Nephron progenitor cell (in vitro differentiated cells): Measurements from ENCODE around the gene NAT8L.

Experiments used
- DNase-seq: peaks from one replicate; pipeline ENCODE4 v3.0.0; 2021
- H3K27ac Mint-ChIP-seq: 2 replicates; pipeline ENCODE4 v1.8.0; 2021; ENCODE audit warnings: mild to moderate bottlenecking, moderate library complexity, mixed read lengths
- H3K27me3 Mint-ChIP-seq: 2 replicates; pipeline ENCODE4 v1.8.0; 2021; ENCODE audit warnings: mild to moderate bottlenecking, low read depth, mixed read lengths; ENCODE audit not compliant: poor library complexity
- H3K36me3 Mint-ChIP-seq: 2 replicates; pipeline ENCODE4 v1.8.0; 2021; ENCODE audit warnings: low read depth, mixed read lengths
- H3K4me1 Mint-ChIP-seq: 2 replicates; pipeline ENCODE4 v1.8.0; 2021; ENCODE audit warnings: mixed read lengths
- H3K4me3 Mint-ChIP-seq: 2 replicates; pipeline ENCODE4 v1.8.0; 2021; ENCODE audit warnings: mild to moderate bottlenecking, moderate library complexity, mixed read lengths
- H3K9me3 Mint-ChIP-seq: 2 replicates; pipeline ENCODE4 v1.8.0; 2021; ENCODE audit warnings: mild to moderate bottlenecking, moderate library complexity, mixed read lengths
- CTCF ChIP-seq: fragments of 200-600 bp; sonication (generic); IDR thresholded peaks from 2 replicates; pipeline ENCODE4 v1.5.0; 2021; ENCODE audit warnings: antibody characterized with exemption

NAT8L gene

GRCh38 chr4:2077537-2078460, 18.7 kb downstream of the NAT8L start:
- no peaks in the 10 kb centered on the region for H3K36me3 Mint-ChIP-seq
- no peak for DNase-seq
- H3K4me1 Mint-ChIP-seq: peaks cover 13% of the 10 kb centered on the region
- H3K4me3 Mint-ChIP-seq: no peak overlapping the region
- H3K27me3 Mint-ChIP-seq: no peaks in the 10 kb centered on the region
- H3K9me3 Mint-ChIP-seq: no peaks in the 10 kb centered on the region
- no peak for TF ChIP-seq CTCF
- no peak overlapping the region for H3K27ac Mint-ChIP-seq

GRCh38 chr4:2078584-2078983, 19.5 kb downstream of the NAT8L start:
- H3K9me3 Mint-ChIP-seq: no peaks in the 10 kb centered on the region
- no peak for TF ChIP-seq CTCF
- H3K27ac Mint-ChIP-seq: no peak overlapping the region
- H3K36me3 Mint-ChIP-seq: no peaks in the 10 kb centered on the region
- DNase-seq: no peak
- peaks cover 13% of the 10 kb centered on the region for H3K4me1 Mint-ChIP-seq
- no peak overlapping the region for H3K4me3 Mint-ChIP-seq
- no peaks in the 10 kb centered on the region for H3K27me3 Mint-ChIP-seq

- no peak for TF ChIP-seq CTCF
- peaks cover 13% of the 10 kb centered on the region for H3K4me1 Mint-ChIP-seq
- no peak overlapping the region for H3K27ac Mint-ChIP-seq
Observed at GRCh38 chr4:2079006-2079405, 19.9 kb downstream of the NAT8L start.

GRCh38 chr4:2079926-2080325, 20.8 kb downstream of the NAT8L start:
- Mint-ChIP-seq H3K27ac (no peak overlapping the region), H3K27me3 (no peaks in the 10 kb centered on the region), H3K9me3 (no peaks in the 10 kb centered on the region), H3K4me3 (no peak overlapping the region), H3K4me1 (peaks cover 13% of the 10 kb centered on the region), H3K36me3 (no peaks in the 10 kb centered on the region)
- no peak for TF ChIP-seq CTCF
- DNase-seq: no peak

More at GRCh38 chr4:2079006-2079405, 19.9 kb downstream of the NAT8L start:
- H3K9me3 Mint-ChIP-seq: no peaks in the 10 kb centered on the region
- H3K36me3 Mint-ChIP-seq: no peaks in the 10 kb centered on the region
- H3K4me3 Mint-ChIP-seq: no peak overlapping the region
- no peaks in the 10 kb centered on the region for H3K27me3 Mint-ChIP-seq
- DNase-seq: no peak

GRCh38 chr4:2080429-2081300, 21.5 kb downstream of the NAT8L start:
- TF ChIP-seq CTCF: no peak
- Mint-ChIP-seq H3K9me3 (no peaks in the 10 kb centered on the region), H3K27me3 (no peaks in the 10 kb centered on the region), H3K27ac (no peak overlapping the region), H3K4me1 (peaks cover 13% of the 10 kb centered on the region), H3K36me3 (no peaks in the 10 kb centered on the region), H3K4me3 (no peak overlapping the region)
- DNase-seq: no peak
